GM12878 (cell line): ENCODE data around the gene KIF17. TPM values are rescaled to one million over a fixed set of nuclear protein-coding genes. Genes with fewer than 3 reads are reported as not detected.

Source experiments
- BRCA1 ChIP-seq: IDR thresholded peaks from 2 replicates; pipeline ENCODE4 v1.6.1; 2011; ENCODE audit warnings: low read depth, low read length, improper control_type of control experiment
- CREM ChIP-seq: IDR thresholded peaks from 2 replicates; pipeline ENCODE4 v1.6.1; 2014; ENCODE audit warnings: antibody characterized with exemption, low read depth
- DPF2 ChIP-seq: fragments of 450-650 bp; IDR thresholded peaks from 2 replicates; pipeline ENCODE4 v1.6.1; 2017; ENCODE audit warnings: mild to moderate bottlenecking
- ESRRA ChIP-seq: IDR thresholded peaks from 2 replicates; pipeline ENCODE4 v1.6.1; 2012; ENCODE audit warnings: mild to moderate bottlenecking, low read length, improper control_type of control experiment
- FOXK2 ChIP-seq: fragments of 450-650 bp; IDR thresholded peaks from 2 replicates; pipeline ENCODE4 v1.6.1; 2017; ENCODE audit warnings: mild to moderate bottlenecking, moderate library complexity
- FOXM1 ChIP-seq: IDR thresholded peaks from 2 replicates; pipeline ENCODE4 v1.6.1; 2012; ENCODE audit warnings: low read depth, mild to moderate bottlenecking, inconsistent platforms, low read length, moderate library complexity
- NFXL1 ChIP-seq: fragments of 450-650 bp; IDR thresholded peaks from 2 replicates; pipeline ENCODE4 v1.6.1; 2017; ENCODE audit warnings: antibody characterized with exemption, mild to moderate bottlenecking, borderline replicate concordance
- PAX5 ChIP-seq: IDR thresholded peaks from 2 replicates; pipeline ENCODE4 v1.6.1; 2011; ENCODE audit warnings: low read depth, low read length, borderline replicate concordance
- PBX3 ChIP-seq: IDR thresholded peaks from 2 replicates; pipeline ENCODE4 v1.6.1; 2011; ENCODE audit warnings: mild to moderate bottlenecking, low read depth, low read length, moderate library complexity; ENCODE audit not compliant: insufficient replicate concordance
- POLR2AphosphoS2 ChIP-seq: IDR thresholded peaks from 2 replicates; pipeline ENCODE4 v1.6.1; 2011; ENCODE audit warnings: low read depth, mild to moderate bottlenecking, low read length, improper control_type of control experiment, moderate library complexity
- RAD21 ChIP-seq: IDR thresholded peaks from 2 replicates; pipeline ENCODE4 v1.6.1; 2011; ENCODE audit warnings: mild to moderate bottlenecking, low read depth, low read length, moderate library complexity; ENCODE audit not compliant: insufficient read depth
- RAD51 ChIP-seq: fragments of 450-650 bp; IDR thresholded peaks from 2 replicates; pipeline ENCODE4 v1.6.1; 2016; ENCODE audit warnings: moderate library complexity, mild to moderate bottlenecking, inconsistent platforms
- RELA ChIP-seq: fragments of 450-650 bp; IDR thresholded peaks from 2 replicates; pipeline ENCODE4 v1.8.0; 2014; ENCODE audit warnings: borderline replicate concordance; ENCODE audit not compliant: partially characterized antibody
- SMAD1 ChIP-seq: fragments of 450-650 bp; IDR thresholded peaks from 2 replicates; pipeline ENCODE4 v1.6.1; 2018; ENCODE audit warnings: mild to moderate bottlenecking, low read depth; ENCODE audit not compliant: partially characterized antibody
- SMC3 ChIP-seq: IDR thresholded peaks from 2 replicates; pipeline ENCODE4 v1.6.1; 2011; ENCODE audit warnings: low read length, improper control_type of control experiment, borderline replicate concordance
- TARDBP ChIP-seq: IDR thresholded peaks from 2 replicates; pipeline ENCODE4 v1.6.1; 2016; ENCODE audit warnings: borderline replicate concordance
- TCF12 ChIP-seq: IDR thresholded peaks from 2 replicates; pipeline ENCODE4 v1.6.1; 2011; ENCODE audit warnings: low read depth, mild to moderate bottlenecking, low read length
- TCF7 ChIP-seq: IDR thresholded peaks from 2 replicates; pipeline ENCODE4 v1.6.1; 2014; ENCODE audit warnings: antibody characterized with exemption, borderline replicate concordance
- ZNF622 ChIP-seq: fragments of 450-650 bp; IDR thresholded peaks from 2 replicates; pipeline ENCODE4 v1.6.1; 2017; ENCODE audit warnings: mild to moderate bottlenecking, inconsistent platforms
- ZNF687 ChIP-seq: fragments of 450-650 bp; IDR thresholded peaks from 2 replicates; pipeline ENCODE4 v1.6.1; 2017; ENCODE audit warnings: mild to moderate bottlenecking, moderate library complexity
- polyA plus RNA-seq, 11 experiments: library from polyadenylated mRNA; depleted of rRNA in 4 of 11; unstranded in 6 of 11; stranded (reverse) in 5 of 11; fragments of >200 nt; fragmentation: Nextera tagmentation in 4 of 11; fragmentation: Illumina TruSeq in 1 of 11; extraction: Ambion mirVana in 4 of 11; extraction: Trizol in 1 of 11; gene quantifications; 1 replicate in 1 of 11; 2 replicates in 10 of 11; pipeline versions ENCODE4 v1.2.1 to v1.2.3, GENCODE V29; 2011 to 2016; ENCODE audit warnings: inconsistent platforms in 2 of 11, missing spikeins in 2 of 11, low read depth in 1 of 11
- total RNA-seq, 4 experiments: library from RNA; depleted of rRNA in 3 of 4; stranded (reverse); fragments of >200 nt in 3 of 4; fragmentation: Illumina TruSeq in 1 of 4; extraction: Trizol in 1 of 4; gene quantifications; 2 replicates each; pipeline versions ENCODE4 v1.2.1 to v1.2.3, GENCODE V29; 2013 to 2021
- TF ChIP-seq, protein P1 (sequence below): fragments of 450-650 bp; IDR thresholded peaks from 2 replicates; pipeline ENCODE4 v1.6.1; 2016; ENCODE audit warnings: mild to moderate bottlenecking
- TF ChIP-seq, protein P2 (sequence below): IDR thresholded peaks from 2 replicates; pipeline ENCODE4 v1.6.1; 2012; ENCODE audit warnings: low read depth, low read length, improper control_type of control experiment
- TF ChIP-seq, protein P3 (sequence below): IDR thresholded peaks from 2 replicates; pipeline ENCODE4 v1.6.1; 2012; ENCODE audit warnings: low read depth, low read length, improper control_type of control experiment

KIF17 gene
- total and polyA plus RNA-seq, 10 of the 15 experiments (the other 5 are each of a cell fraction or from before 2014, with no cell fraction given) = 0.01 to 0.10 (median 0.03) TPM; not detected in 7

DNA sequence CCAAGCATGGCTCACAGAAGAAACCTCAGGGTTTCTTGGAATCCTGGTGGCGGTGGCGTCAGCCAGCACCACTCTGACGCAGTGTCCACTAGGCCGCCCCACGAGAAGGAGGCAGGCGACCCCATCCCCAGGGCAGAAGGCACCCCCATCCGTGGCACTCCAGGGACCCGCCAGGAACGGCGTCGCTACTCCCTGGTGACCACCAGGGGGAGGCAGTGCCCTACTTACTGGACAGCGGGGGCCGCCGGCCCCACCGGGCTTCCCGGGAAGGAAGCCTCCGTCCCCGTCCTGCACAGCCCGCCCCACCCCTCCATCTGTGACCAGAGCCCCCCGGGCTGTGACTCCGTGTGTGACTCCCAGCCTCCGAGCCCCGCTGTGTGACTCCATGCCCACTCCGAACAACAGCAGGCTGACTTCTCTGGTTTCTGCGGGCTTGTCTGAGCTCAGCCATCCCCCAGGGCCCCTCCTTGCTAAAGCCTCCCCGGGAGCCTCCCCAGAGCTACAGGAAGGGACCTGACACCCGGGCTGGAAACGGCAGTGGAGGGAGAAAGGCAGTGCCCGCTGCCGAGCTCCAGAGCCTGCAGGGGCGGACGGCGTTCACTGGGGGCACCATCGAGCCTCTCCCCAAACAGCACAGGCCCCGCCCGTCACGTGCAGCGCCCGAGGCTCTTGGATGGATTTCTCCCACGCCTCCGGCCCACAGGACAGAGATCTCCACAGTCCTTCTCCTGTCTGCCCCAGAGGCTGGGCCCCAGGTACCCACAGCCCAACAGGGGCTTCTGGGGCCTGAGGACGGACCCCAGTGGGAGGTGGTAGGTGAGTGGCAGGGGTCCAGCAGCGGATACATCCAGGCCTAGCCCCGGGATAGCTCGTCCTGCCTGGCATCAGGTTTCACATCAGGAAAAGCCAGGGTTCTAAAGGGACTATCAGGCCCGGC, 21.1 kb downstream of the KIF17 start (continued):
- TF ChIP-seq FOXK2 = no peak
- TF ChIP-seq, protein P1, sequence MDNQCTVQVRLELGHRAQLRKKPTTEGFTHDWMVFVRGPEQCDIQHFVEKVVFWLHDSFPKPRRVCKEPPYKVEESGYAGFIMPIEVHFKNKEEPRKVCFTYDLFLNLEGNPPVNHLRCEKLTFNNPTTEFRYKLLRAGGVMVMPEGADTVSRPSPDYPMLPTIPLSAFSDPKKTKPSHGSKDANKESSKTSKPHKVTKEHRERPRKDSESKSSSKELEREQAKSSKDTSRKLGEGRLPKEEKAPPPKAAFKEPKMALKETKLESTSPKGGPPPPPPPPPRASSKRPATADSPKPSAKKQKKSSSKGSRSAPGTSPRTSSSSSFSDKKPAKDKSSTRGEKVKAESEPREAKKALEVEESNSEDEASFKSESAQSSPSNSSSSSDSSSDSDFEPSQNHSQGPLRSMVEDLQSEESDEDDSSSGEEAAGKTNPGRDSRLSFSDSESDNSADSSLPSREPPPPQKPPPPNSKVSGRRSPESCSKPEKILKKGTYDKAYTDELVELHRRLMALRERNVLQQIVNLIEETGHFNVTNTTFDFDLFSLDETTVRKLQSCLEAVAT = no peak
- TF ChIP-seq FOXM1 = 0 out of 2 replicates have a peak, but pooled peaks have one; percentile 45
- TF ChIP-seq, protein P2, sequence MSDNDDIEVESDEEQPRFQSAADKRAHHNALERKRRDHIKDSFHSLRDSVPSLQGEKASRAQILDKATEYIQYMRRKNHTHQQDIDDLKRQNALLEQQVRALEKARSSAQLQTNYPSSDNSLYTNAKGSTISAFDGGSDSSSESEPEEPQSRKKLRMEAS = peak; percentile 74; the same call in 1 of the 2 replicates
- no peak for TF ChIP-seq PAX5
- TF ChIP-seq, protein P3, sequence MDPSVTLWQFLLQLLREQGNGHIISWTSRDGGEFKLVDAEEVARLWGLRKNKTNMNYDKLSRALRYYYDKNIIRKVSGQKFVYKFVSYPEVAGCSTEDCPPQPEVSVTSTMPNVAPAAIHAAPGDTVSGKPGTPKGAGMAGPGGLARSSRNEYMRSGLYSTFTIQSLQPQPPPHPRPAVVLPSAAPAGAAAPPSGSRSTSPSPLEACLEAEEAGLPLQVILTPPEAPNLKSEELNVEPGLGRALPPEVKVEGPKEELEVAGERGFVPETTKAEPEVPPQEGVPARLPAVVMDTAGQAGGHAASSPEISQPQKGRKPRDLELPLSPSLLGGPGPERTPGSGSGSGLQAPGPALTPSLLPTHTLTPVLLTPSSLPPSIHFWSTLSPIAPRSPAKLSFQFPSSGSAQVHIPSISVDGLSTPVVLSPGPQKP = no peak
- no peak for TF ChIP-seq SMAD1
- TF ChIP-seq ESRRA = no peak
- no peak for TF ChIP-seq POLR2AphosphoS2
- TF ChIP-seq TARDBP = no peak
- TF ChIP-seq BRCA1 = no peak
- no peak for TF ChIP-seq DPF2
- TF ChIP-seq TCF7 = no peak
- TF ChIP-seq PBX3 = no peak
- no peak for TF ChIP-seq ZNF687
- peak; percentile 81 for TF ChIP-seq RAD21
- peak; percentile 80 for TF ChIP-seq SMC3
- no peak for TF ChIP-seq RELA
- no peak for TF ChIP-seq CREM
- no peak for TF ChIP-seq NFXL1
- peak; percentile 73 for TF ChIP-seq RAD51
- no peak for TF ChIP-seq TCF12
- TF ChIP-seq ZNF622 = no peak
